GM21367 (cell line): Measurements from ENCODE around the gene PTPRN2.
"Not testable (repeated sequence)": the region's sequence is repeated elsewhere in the genome, so short reads cannot be mapped to it uniquely, and the experiment has no call there.

Experiments used
- ATAC-seq: cut with Tn5 transposase; IDR thresholded peaks from one replicate; pipeline ENCODE4 v1.9.1; 2021; ENCODE audit not compliant: unreplicated experiment

Gene PTPRN2

GRCh38 chr7:158289231-158289630 lies 298.4 kb downstream of the PTPRN2 start:
- ATAC-seq, result no peak

GRCh38 chr7:158286210-158286609 lies 301.4 kb downstream of the PTPRN2 start:
- no peak for ATAC-seq

- ATAC-seq, result no peak
Observed at GRCh38 chr7:158285383-158285770, 302.2 kb downstream of the PTPRN2 start.

- no peak for ATAC-seq
Observed at GRCh38 chr7:158284617-158285382, 302.8 kb downstream of the PTPRN2 start.

- ATAC-seq, result no peak
Observed at GRCh38 chr7:158284121-158284520, 303.5 kb downstream of the PTPRN2 start.

GRCh38 chr7:158283016-158283974 lies 304.3 kb downstream of the PTPRN2 start:
- no peak for ATAC-seq

- no peak for ATAC-seq
Observed at GRCh38 chr7:158282461-158283001, 305.1 kb downstream of the PTPRN2 start.

- ATAC-seq, result no peak
Observed at GRCh38 chr7:158281441-158281840, 306.2 kb downstream of the PTPRN2 start.

- ATAC-seq, result no peak
Observed at GRCh38 chr7:158280448-158281144, 307.0 kb downstream of the PTPRN2 start.

- ATAC-seq, result no peak
Observed at GRCh38 chr7:158279539-158280447, 307.8 kb downstream of the PTPRN2 start.

GRCh38 chr7:158278745-158279320 lies 308.8 kb downstream of the PTPRN2 start:
- ATAC-seq, result no peak

GRCh38 chr7:158277219-158278141 lies 310.1 kb downstream of the PTPRN2 start:
- no peak for ATAC-seq

GRCh38 chr7:158276414-158277218 lies 311.0 kb downstream of the PTPRN2 start:
- no peak for ATAC-seq

- no peak for ATAC-seq
Observed at GRCh38 chr7:158275711-158276413, 311.8 kb downstream of the PTPRN2 start.

GRCh38 chr7:158274996-158275395 lies 312.6 kb downstream of the PTPRN2 start:
- ATAC-seq, result no peak

- no peak for ATAC-seq
Observed at GRCh38 chr7:158274404-158274811, 313.2 kb downstream of the PTPRN2 start.

- ATAC-seq, result not testable (repeated sequence)
Observed at GRCh38 chr7:158273756-158274342, 313.8 kb downstream of the PTPRN2 start.
